ENCODE measurements around the gene RAD23A. TPM values are rescaled to one million over a fixed set of nuclear protein-coding genes. Genes with fewer than 3 reads are reported as not detected.
"Not testable (repeated sequence)": the region's sequence is repeated elsewhere in the genome, so short reads cannot be mapped to it uniquely, and the experiment has no call there.

Gene RAD23A
- polyA plus RNA-seq, 1 experiment, result 36.2 TPM

DNA sequence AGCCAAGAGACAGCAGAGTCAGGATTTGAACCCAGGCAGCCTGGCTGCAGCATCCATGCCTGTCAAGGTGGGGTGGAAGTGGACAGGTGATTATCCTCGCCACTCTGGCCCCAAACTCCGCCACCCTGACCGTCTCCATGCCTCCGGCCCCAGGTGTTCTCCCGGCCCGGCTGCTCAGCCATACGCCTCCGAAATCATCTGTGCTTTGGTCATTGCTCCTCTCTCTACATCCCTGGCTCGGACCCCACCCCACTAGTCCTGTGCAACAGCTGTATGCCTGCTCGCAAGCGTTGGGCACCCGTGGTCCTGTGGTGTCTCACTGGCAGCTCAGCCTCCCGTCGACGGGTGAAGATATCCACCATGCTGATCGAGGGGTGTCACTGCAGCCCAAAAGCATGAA, 27.6 kb downstream of the RAD23A start:
- no peak overlapping the region for H3K4me3 ChIP-seq (ENCODE audit: low read depth, low read length)
- ChIA-PET CTCF (interaction anchor here (1.7 to 5.4 kb wide), 3 partner anchors 9 to 88 kb away, joined by 6 to 66 read pairs (median 7); no protein-coding TSS in a partner anchor), POLR2A (no interaction called here)
- no peak for TF ChIP-seq CTCF (IDR thresholded peaks at IDR 0.05; ENCODE audit: low read depth, low read length)
- H3K9me3 ChIP-seq (ENCODE audit: control insufficient read depth, insufficient read depth, low read length), result no peaks in the 10 kb centered on the region
- no peak overlapping the region for H3K27ac ChIP-seq (ENCODE audit: low read depth, low read length)
- H3K27me3 ChIP-seq (ENCODE audit: control insufficient read depth, insufficient read depth, low read length), result no peaks in the 10 kb centered on the region
- no peak for DNase-seq (ENCODE audit: low read depth, low spot score)

GRCh38 chr19:12974301-12975220, 28.9 kb downstream of the RAD23A start:
- Histone ChIP-seq H3K4me3 (ENCODE audit: low read depth, low read length) (no peak overlapping the region), H3K27me3 (ENCODE audit: control insufficient read depth, insufficient read depth, low read length) (no peaks in the 10 kb centered on the region), H3K27ac (ENCODE audit: low read depth, low read length) (no peak overlapping the region), H3K9me3 (ENCODE audit: control insufficient read depth, insufficient read depth, low read length) (no peaks in the 10 kb centered on the region)
- ChIA-PET CTCF (interaction anchor here (0.6 to 6.7 kb wide), 4 partner anchors 10 to 1652 kb away, joined by 3 to 86 read pairs (median 34); no protein-coding TSS in a partner anchor), POLR2A (interaction anchor here (0.8 kb wide), 1 partner anchor 120 kb away, joined by 3 read pairs; no protein-coding TSS in a partner anchor)
- DNase-seq (ENCODE audit: low read depth, low spot score), result no peak
- TF ChIP-seq CTCF (IDR thresholded peaks at IDR 0.05; ENCODE audit: low read depth, low read length), result no peak

GRCh38 chr19:12975221-12975741, 29.6 kb downstream of the RAD23A start:
- TF ChIP-seq CTCF (IDR thresholded peaks at IDR 0.05; ENCODE audit: low read depth, low read length), result no peak
- CTCF ChIA-PET, result interaction anchor here (0.5 to 6.7 kb wide), 5 partner anchors 11 to 1072 kb away, joined by 3 to 150 read pairs (median 66); no protein-coding TSS in a partner anchor
- POLR2A ChIA-PET, result interaction anchor here (0.8 kb wide), 1 partner anchor 119 kb away, joined by 3 read pairs; no protein-coding TSS in a partner anchor

GRCh38 chr19:12976109-12976508, 30.4 kb downstream of the RAD23A start:
- H3K9me3 ChIP-seq (ENCODE audit: control insufficient read depth, insufficient read depth, low read length); DNase-seq (ENCODE audit: low read depth, low spot score); H3K27me3 ChIP-seq (ENCODE audit: control insufficient read depth, insufficient read depth, low read length); POLR2A ChIA-PET; H3K27ac ChIP-seq (ENCODE audit: low read depth, low read length); H3K4me3 ChIP-seq (ENCODE audit: low read depth, low read length): not testable (repeated sequence)
- CTCF ChIA-PET, result interaction anchor here (0.6 to 6.7 kb wide), 7 partner anchors 12 to 745 kb away, joined by 3 to 150 read pairs (median 66); no protein-coding TSS in a partner anchor

More at GRCh38 chr19:12975221-12975741, 29.6 kb downstream of the RAD23A start:
- no peak for DNase-seq (ENCODE audit: low read depth, low spot score)
- no peak overlapping the region for H3K4me3 ChIP-seq (ENCODE audit: low read depth, low read length)
- H3K27ac ChIP-seq (ENCODE audit: low read depth, low read length), result no peak overlapping the region
- no peaks in the 10 kb centered on the region for H3K27me3 ChIP-seq (ENCODE audit: control insufficient read depth, insufficient read depth, low read length)
- H3K9me3 ChIP-seq (ENCODE audit: control insufficient read depth, insufficient read depth, low read length), result no peaks in the 10 kb centered on the region

DNA sequence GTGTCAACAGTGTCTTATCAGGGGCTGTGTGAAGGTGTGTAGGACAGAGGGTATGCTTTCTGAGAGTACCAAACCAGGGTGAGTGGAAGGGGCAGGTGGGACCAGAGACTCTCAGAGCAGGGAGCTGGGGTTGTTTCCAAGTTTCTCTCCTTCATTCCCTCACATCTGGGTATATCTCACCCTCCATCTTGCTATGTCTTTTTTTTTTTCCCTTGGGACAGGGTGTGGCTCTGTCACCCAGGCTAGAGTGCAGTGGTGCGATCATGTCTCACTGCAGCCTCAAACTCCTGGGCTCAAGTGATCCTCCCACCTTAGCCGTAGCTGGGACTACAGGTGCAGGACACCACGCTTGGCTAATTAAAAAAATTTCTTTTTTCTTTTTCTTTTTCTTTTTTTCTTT, 34.3 kb downstream of the RAD23A start:
- DNase-seq (ENCODE audit: low read depth, low spot score), result no peak
- TF ChIP-seq CTCF (IDR thresholded peaks at IDR 0.05; ENCODE audit: low read depth, low read length), result no peak
- H3K4me3 ChIP-seq (ENCODE audit: low read depth, low read length), result no peak overlapping the region
- CTCF ChIA-PET, result interaction anchor here (1.1 to 6.7 kb wide), 4 partner anchors 15 to 283 kb away, joined by 4 to 150 read pairs (median 76); no protein-coding TSS in a partner anchor
- H3K9me3 ChIP-seq (ENCODE audit: control insufficient read depth, insufficient read depth, low read length), result no peaks in the 10 kb centered on the region
- no peak overlapping the region for H3K27ac ChIP-seq (ENCODE audit: low read depth, low read length)
- POLR2A ChIA-PET, result no interaction called here
- H3K27me3 ChIP-seq (ENCODE audit: control insufficient read depth, insufficient read depth, low read length), result no peaks in the 10 kb centered on the region

All from AG04450 (cell line).